Gastroesophageal sphincter (tissue), 4 donors: Measurements from ENCODE around the gene CSH2. TPM values are rescaled to one million over a fixed set of nuclear protein-coding genes. Genes with fewer than 3 reads are reported as not detected.

Experiments
- ATAC-seq: fragments of 150-250 bp; one replicate; pipeline ENCODE4 v1.9.1; 2016; ENCODE audit warnings: mild to moderate bottlenecking, moderate library complexity
- H3K27ac ChIP-seq, 4 donors: fragments of 200-600 bp; sonication (generic) in 3 of 4; 1 replicate in 3 of 4; 2 replicates in 1 of 4; pipeline ENCODE4 v1.5.1; 2016 to 2019
- H3K27me3 ChIP-seq: fragments of 200-600 bp; sonication (generic); one replicate; pipeline ENCODE4 v1.5.1; 2019
- H3K36me3 ChIP-seq, 2 donors: fragments of 200-600 bp; sonication (generic); one replicate each; pipeline ENCODE4 v1.5.1; 2019; ENCODE audit warnings: control low read depth in 1 of 2
- H3K4me1 ChIP-seq, 3 donors: fragments of 200-600 bp; sonication (generic); 1 replicate in 2 of 3; 2 replicates in 1 of 3; pipeline ENCODE4 v1.5.1; 2016 to 2019; ENCODE audit warnings: control low read depth in 2 of 3
- H3K4me3 ChIP-seq, 2 donors: fragments of 200-600 bp; sonication (generic); one replicate each; pipeline ENCODE4 v1.5.1; 2019; ENCODE audit warnings: mild to moderate bottlenecking in 1 of 2, moderate library complexity in 1 of 2
- H3K9me3 ChIP-seq, 3 donors: fragments of 200-600 bp; sonication (generic); one replicate each; pipeline ENCODE4 v1.5.1; 2017 to 2019; ENCODE audit warnings: control low read depth in 2 of 3
- EP300 ChIP-seq: sonication (generic); formaldehyde crosslinking; IDR thresholded peaks from one replicate; pipeline ENCODE4 v1.6.1; 2017; ENCODE audit warnings: antibody characterized with exemption, mild to moderate bottlenecking
- POLR2A ChIP-seq, 2 donors: fragments of 450-650 bp; IDR thresholded peaks; one replicate each; pipeline ENCODE4 v1.6.1; 2017; ENCODE audit warnings: antibody characterized with exemption in 2 of 2, mild to moderate bottlenecking in 2 of 2, moderate library complexity in 1 of 2
- POLR2AphosphoS5 ChIP-seq: sonication (generic); formaldehyde crosslinking; IDR thresholded peaks from one replicate; pipeline ENCODE4 v1.6.1; 2017; ENCODE audit warnings: antibody characterized with exemption
- WGBS, 2 donors: methylation state at CpG; one replicate each; pipeline ENCODE4 v1.1.5; 2018; ENCODE audit warnings: low coverage in 1 of 2; 5-methylcytosine and 5-hydroxymethylcytosine counted together
- total RNA-seq, 4 donors: library from RNA; depleted of rRNA; stranded (reverse); fragments of >200 nt; gene quantifications; one replicate each; pipeline ENCODE4 v1.1.0, GENCODE V29; 2016
- TF ChIP-seq, protein P1 (sequence below), 4 experiments: fragments of 200-600 bp in 2 of 4; fragments of 450-650 bp in 2 of 4; sonication (generic) in 1 of 4; IDR thresholded peaks; one replicate each; pipeline ENCODE4 v1.5.1; 2017 to 2019; ENCODE audit warnings: antibody characterized with exemption in 4 of 4, mild to moderate bottlenecking in 2 of 4, moderate library complexity in 2 of 4

The CSH2 gene
- total RNA-seq, 4 donors from 2014 or later = 0.23 TPM; not detected in 3

GRCh38 chr17:63828936-63829335 is 44.5 kb downstream of the CSH2 start:
- Histone ChIP-seq H3K4me1 (peaks cover 0 to 62% (median 24%) of the 10 kb centered on the region in 3 donors), H3K27me3 (no peaks in the 10 kb centered on the region), H3K4me3 (no peak overlapping the region), H3K36me3 (peaks cover 0 to 69% of the 10 kb centered on the region in 2 donors), H3K27ac (peak overlapping the region in 3 of 4 donors; percentile 85 to 89 (median 87)), H3K9me3 (no peaks in the 10 kb centered on the region)
- TF ChIP-seq EP300 = no peak
- no peak for TF ChIP-seq POLR2A (IDR thresholded peaks at IDR 0.05)
- TF ChIP-seq, protein P1, sequence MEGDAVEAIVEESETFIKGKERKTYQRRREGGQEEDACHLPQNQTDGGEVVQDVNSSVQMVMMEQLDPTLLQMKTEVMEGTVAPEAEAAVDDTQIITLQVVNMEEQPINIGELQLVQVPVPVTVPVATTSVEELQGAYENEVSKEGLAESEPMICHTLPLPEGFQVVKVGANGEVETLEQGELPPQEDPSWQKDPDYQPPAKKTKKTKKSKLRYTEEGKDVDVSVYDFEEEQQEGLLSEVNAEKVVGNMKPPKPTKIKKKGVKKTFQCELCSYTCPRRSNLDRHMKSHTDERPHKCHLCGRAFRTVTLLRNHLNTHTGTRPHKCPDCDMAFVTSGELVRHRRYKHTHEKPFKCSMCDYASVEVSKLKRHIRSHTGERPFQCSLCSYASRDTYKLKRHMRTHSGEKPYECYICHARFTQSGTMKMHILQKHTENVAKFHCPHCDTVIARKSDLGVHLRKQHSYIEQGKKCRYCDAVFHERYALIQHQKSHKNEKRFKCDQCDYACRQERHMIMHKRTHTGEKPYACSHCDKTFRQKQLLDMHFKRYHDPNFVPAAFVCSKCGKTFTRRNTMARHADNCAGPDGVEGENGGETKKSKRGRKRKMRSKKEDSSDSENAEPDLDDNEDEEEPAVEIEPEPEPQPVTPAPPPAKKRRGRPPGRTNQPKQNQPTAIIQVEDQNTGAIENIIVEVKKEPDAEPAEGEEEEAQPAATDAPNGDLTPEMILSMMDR (IDR thresholded peaks at IDR 0.05) = no peak
- no peak for TF ChIP-seq POLR2AphosphoS5
- WGBS, 2 donors = 94 to 95% methylated on average over 3 of the region's 3 CpGs
- ATAC-seq = no peak

DNA sequence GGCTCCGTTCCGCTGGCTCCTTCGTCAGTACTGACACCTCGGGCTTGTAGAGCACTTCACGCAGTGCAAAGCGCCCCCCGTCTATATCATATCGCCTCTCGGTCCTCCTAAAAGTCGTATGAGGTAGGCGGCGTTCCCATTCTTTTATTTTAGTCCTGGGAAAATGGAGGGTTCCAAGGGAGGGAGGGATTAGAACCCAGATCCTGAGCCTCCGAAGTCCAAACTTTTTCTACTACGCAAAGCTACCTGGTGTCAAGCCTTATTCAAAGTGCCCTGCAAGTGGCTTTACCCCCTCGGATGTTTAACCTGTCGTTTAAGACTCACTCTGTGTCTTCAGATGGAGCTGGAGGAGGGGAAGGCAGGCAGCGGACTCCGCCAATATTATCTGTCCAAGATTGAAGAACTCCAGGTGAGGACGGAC is 45.7 kb downstream of the CSH2 start:
- Histone ChIP-seq H3K27me3 (no peaks in the 10 kb centered on the region), H3K9me3 (no peaks in the 10 kb centered on the region), H3K27ac (peak overlapping the region; percentile 29 to 89 (median 86)), H3K36me3 (peaks cover 0 to 69% of the 10 kb centered on the region in 2 donors), H3K4me3 (peak overlapping the region; percentile 43 to 90), H3K4me1 (peaks cover 0 to 58% (median 24%) of the 10 kb centered on the region in 3 donors)
- 0 to 2% methylated on average over 3 to 13 of the region's 19 CpGs for WGBS, 2 donors
- TF ChIP-seq POLR2AphosphoS5 (no peak), EP300 (no peak), POLR2A (IDR thresholded peaks at IDR 0.05) (no peak)
- TF ChIP-seq, protein P1 (IDR thresholded peaks at IDR 0.05) = no peak
- ATAC-seq = no peak

DNA sequence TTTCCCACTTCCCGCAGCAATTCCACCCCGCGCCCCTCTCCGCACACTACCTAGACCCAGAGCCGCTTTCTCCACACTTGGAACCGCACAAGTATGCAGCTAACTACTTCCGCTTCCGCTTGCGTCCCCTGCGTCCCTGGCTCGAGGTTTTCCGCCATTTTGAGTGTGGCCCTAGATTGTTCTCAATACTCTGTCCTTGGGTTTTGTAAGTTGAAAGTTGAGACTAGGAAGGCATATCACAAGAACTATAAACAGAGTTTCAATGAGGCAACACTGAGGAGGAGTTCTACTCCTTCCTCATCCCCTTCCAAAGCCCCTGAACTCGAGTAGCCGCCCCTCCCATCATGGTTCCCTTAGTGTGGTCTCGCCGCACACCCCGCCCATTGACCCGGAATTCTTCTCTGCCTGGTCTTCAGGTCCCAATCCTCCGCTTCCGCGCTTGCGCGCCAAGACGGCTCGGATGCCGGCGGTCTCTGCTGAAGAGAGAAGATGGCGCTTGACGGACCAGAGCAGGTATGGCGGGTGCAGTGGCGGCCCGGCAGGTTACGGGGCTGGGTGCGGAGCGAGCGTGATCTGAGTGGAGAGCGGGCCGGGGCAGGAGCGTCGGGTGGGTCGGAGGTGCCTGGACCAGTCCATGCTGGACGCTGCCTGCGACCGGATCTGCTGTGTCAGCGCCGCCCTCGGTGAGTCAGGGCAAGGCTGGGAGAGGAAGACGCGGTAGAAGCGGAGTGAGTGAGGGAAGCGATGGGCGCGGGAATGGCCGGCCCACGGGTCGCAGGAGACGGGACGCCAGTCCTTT is 46.3 kb downstream of the CSH2 start, which contains the start of the genes FTSJ3 and PSMC5:
TSS of gene FTSJ3 (minus strand) at position 662 of the 799 bp plus-strand sequence. CDS start 761 bp downstream, outside the sequence.
TSS of gene PSMC5 (plus strand) at position 430 of the 799 bp plus-strand sequence. CDS start at position 490, 60 bp downstream.
- TF ChIP-seq POLR2A (IDR thresholded peaks at IDR 0.05) = peak; percentile 65 to 73
- TF ChIP-seq EP300 = no peak
- TF ChIP-seq POLR2AphosphoS5 = peak; percentile 96
- TF ChIP-seq, protein P1 (IDR thresholded peaks at IDR 0.05) = peak in 3 of 4 experiments; percentile 52 to 71 (median 64)
- WGBS, 2 donors = 0% methylated on average over 3 to 18 of the region's 58 CpGs
- Histone ChIP-seq H3K27ac (peak within 1 kb of the TSS; percentile 29 to 89 (median 86)), H3K9me3 (no peaks in the 10 kb centered on the region), H3K4me1 (peaks cover 0 to 58% (median 24%) of the 10 kb centered on the region in 3 donors), H3K4me3 (peak within 1 kb of the TSS; percentile 43 to 90), H3K27me3 (no peaks in the 10 kb centered on the region), H3K36me3 (peaks cover 0 to 69% of the 10 kb centered on the region in 2 donors)
- ATAC-seq = peak; percentile 95

DNA sequence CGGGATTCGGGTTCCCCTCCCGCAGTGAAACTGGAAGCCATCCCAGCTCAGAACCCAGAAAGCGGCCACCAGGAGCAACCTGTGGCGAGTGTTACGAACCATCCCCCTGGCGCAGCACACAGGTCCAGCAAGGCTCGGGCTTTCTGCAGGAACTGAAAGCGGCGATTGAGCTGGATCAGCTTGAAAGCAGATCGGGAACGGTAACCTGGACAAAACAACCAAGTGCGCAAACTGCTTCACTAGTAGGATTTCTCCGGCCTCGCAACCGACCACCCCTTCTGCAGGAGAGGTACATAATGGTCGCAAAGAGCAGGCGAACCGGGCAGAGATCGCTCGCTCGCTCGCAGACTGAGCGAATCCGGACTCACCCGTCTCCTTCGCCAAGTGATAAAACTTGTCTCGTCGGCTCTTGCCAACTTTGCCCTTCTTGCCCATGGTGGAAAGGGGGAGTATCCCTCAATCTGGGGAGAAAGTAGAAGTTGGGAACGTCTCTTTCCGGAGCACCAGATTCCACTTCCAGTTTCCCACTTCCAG is 46.9 kb downstream of the CSH2 start:
- peak overlapping the region; percentile 43 to 90 for H3K4me3 ChIP-seq
- H3K27me3 ChIP-seq = no peaks in the 10 kb centered on the region
- TF ChIP-seq, protein P1 (IDR thresholded peaks at IDR 0.05) = no peak
- no peak for TF ChIP-seq EP300
- TF ChIP-seq POLR2AphosphoS5 = no peak
- no peak for TF ChIP-seq POLR2A (IDR thresholded peaks at IDR 0.05)
- peak overlapping the region; percentile 29 to 89 (median 86) for H3K27ac ChIP-seq
- H3K4me1 ChIP-seq = peaks cover 0 to 58% (median 24%) of the 10 kb centered on the region in 3 donors
- ATAC-seq = peak; percentile 4
- WGBS, 2 donors = 0 to 1% methylated on average over 5 to 20 of the region's 31 CpGs
- H3K36me3 ChIP-seq = peaks cover 0 to 69% of the 10 kb centered on the region in 2 donors
- H3K9me3 ChIP-seq = no peaks in the 10 kb centered on the region
